ENCODE results near the gene PLPP7.

DNA sequence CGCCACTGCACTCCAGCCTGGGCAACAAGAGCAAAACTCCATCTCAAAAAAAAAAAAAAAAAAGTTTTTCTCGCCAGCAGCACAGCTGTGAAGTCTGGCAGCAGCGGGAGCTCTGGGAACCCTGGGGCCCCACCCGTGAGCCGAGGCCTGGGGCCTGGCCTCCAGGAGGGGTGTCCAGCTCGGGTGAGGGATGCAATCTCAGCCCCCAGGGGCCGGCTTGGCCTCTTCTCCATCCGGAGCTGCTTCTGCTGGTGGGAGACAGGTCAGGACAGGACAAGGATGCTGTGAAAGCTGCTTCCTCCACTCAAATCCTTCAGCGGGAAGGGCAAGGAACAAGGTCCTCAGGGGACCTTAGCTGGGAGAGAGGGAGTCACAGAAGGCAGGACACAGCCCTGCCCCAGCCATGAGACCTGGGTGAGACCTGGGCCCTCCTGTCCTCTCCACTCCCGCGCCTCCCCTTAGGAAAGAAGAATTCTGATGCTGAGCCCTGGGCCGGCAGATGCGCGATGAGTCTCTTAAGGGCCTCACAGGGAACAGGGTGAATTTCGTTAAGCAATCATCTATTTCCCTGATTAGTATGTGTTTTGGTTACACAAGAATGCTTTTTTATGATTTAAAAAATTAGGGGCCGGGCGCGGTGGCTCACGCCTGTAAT lies 30.6 kb downstream of the PLPP7 start:
- no peak for TF ChIP-seq EZH2 (IDR thresholded peaks at IDR 0.05; ENCODE audit: insufficient read depth, low read length)
- TF ChIP-seq, protein P1, sequence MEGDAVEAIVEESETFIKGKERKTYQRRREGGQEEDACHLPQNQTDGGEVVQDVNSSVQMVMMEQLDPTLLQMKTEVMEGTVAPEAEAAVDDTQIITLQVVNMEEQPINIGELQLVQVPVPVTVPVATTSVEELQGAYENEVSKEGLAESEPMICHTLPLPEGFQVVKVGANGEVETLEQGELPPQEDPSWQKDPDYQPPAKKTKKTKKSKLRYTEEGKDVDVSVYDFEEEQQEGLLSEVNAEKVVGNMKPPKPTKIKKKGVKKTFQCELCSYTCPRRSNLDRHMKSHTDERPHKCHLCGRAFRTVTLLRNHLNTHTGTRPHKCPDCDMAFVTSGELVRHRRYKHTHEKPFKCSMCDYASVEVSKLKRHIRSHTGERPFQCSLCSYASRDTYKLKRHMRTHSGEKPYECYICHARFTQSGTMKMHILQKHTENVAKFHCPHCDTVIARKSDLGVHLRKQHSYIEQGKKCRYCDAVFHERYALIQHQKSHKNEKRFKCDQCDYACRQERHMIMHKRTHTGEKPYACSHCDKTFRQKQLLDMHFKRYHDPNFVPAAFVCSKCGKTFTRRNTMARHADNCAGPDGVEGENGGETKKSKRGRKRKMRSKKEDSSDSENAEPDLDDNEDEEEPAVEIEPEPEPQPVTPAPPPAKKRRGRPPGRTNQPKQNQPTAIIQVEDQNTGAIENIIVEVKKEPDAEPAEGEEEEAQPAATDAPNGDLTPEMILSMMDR (IDR thresholded peaks at IDR 0.05; ENCODE audit: insufficient read depth, low read depth, low read length) = no peak

Measured in astrocyte (in vitro differentiated cells and primary cell).